Stimulated activated CD4-positive, alpha-beta T cell treated with anti-CD3 and anti-CD28 coated beads, TNF-alpha, amount 100 ng/mL, for 24 hours (primary cell): ENCODE data around the gene GOLGA6C.
"Not testable (repeated sequence)": the region's sequence is repeated elsewhere in the genome, so short reads cannot be mapped to it uniquely, and the experiment has no call there.

Experiments used
- DNase-seq, 3 experiments: peaks; one replicate each; pipeline ENCODE4 v3.0.0-alpha.2; 2020; ENCODE audit warnings: low read depth in 3 of 3

The GOLGA6C gene

GRCh38 chr15:75227112-75227511 lies 31.0 kb upstream of the GOLGA6C start:
- not testable (repeated sequence) for DNase-seq

GRCh38 chr15:75227663-75228280 lies 30.4 kb upstream of the GOLGA6C start:
- DNase-seq, result no peak

DNA sequence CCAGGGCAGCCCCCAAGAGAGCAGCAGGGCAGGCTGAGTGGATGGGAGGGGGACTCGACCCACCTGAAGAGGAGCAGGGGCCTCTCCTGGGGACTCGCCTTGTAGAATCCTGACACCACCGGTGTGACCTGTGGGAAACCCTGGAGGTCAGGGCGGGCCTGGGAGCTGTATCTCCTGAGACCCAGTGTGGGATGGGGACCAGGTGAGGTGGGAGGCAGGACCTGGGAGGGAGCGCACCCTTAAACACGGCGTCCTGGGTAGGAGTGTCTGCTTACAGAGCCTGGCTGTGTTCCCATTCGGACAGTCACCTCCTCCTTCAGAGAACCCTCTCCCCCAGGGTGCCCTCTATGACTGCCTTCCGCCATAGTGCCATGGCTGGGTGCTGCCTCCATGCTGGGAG lies 29.3 kb upstream of the GOLGA6C start:
- DNase-seq, result no peak

DNA sequence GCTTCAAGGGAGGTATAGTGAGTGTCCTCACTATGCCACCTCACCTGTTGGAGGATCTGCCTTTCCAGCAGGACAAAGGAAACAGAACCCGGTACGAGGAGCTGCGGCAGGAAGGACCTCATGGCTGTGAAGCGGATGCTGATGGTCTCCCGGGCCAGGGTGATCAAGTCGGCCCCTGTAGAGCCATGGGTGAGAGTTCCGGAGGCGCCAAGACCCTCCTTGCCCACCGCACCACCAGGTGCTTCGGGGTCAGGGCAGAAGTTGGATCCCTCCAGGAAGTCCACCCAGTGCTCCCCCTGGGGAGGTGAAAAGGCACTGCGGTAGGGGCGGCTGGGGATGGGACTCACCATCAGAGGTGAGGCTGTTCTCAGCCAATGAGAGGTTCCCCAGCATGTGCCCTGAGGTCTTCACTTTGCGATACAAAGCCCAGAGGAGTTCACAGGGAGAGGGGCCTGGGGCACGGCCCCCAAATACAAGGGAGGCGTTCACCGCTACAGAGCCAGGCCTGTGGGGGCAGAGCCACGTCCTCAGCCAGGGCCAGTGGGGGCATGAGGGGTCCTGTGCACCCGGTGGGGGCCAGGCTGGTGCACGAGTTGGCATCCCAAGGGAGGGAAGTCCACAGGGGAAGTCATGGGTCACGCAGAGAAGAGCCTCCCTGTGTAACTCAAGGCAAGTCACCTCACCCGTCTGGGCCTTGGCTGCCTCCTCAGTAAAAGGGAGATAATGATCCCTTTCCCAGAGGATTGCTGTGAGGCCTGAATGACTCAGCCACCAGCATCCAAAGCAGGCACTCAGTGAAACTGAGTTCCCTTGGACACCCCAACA lies 28.7 kb upstream of the GOLGA6C start:
- no peak for DNase-seq

GRCh38 chr15:75230016-75230343 lies 28.2 kb upstream of the GOLGA6C start:
- no peak for DNase-seq

GRCh38 chr15:75230551-75231371 lies 27.4 kb upstream of the GOLGA6C start:
- no peak for DNase-seq

DNA sequence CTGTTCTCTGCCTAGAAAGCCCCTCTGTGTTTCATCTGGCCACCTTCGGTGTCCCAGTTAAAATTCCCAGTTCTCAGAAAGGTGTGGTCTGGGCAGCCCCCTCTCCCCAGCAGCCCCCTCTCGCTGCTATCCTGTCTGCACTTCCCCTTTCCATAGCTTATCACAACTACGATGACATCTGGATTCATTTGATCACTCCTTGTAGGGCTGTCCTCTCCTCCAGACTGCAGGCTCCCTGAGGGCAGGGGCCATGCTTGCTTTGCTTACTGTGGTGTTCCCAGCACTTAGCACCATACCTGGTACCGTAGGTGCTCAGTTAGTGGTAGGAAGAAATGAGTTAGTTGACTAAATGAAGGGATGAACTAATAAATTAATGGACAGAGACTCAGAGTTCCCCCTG lies 26.3 kb upstream of the GOLGA6C start:
- no peak for DNase-seq

DNA sequence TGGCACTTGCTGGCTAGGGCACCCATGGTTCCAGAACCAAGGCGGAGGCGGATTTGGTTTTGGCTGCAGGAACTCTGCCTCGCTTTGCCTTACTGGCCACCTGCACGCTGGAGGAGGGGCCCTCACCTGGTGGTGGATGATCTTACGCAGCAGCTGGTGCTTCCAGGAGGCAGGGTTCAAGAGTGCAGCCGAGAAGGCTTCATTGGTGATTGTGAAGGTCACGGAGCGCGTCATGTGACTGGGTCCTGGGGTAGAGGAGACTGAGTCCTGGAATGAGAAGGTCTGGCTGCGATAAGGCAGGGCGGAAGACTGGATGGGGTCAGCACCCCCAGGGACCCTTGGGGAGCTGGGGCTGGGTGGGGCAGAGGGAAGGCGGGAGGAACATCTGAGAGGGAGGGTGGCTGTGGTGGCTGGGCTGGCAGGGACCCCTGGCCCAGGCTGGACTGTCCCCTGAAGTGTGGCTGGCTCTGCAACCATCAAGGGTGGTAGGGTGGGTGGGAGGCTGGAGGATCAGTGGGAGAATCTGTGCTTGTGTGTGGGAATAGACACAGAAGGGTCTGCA lies 25.8 kb upstream of the GOLGA6C start:
- DNase-seq, result no peak

- DNase-seq, result no peak
These were observed 25.2 kb upstream of the GOLGA6C start for GRCh38 chr15:75232826-75233503.

DNA sequence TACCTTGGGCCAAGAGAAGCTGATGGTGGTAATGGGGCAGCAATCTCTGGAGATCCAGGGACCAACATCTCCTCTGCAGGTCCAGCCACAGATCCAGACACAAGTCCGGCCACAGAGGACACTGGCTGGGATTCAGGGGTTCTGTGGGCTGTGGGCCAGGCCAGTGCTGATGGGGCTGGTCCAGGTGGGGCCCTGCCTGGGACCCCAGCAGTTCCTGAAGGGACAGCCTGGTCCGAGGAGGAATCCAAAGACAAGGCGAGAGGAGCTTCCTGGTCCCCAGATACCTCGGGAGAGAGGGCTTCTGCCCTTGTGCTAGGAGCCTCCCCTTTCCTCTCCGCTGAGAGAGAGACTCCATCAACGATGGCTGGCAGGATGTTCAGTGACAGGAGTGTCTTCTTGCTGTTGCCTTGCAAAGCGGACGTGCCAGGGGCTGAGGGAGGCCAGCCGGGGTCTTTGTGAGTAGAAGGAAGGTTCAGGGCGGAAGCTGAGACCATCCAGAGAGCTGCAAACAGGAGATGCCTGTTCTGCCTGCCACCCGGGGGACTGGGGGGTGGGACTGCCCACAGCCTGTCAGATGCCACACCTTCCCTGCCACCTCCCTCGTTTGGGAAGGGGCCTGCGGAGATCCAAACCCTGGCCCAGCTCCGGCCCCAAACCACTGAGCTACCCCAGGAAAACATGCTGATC lies 24.5 kb upstream of the GOLGA6C start:
- no peak for DNase-seq

GRCh38 chr15:75234191-75234810 lies 23.8 kb upstream of the GOLGA6C start:
- no peak for DNase-seq

GRCh38 chr15:75235051-75235673 lies 23.0 kb upstream of the GOLGA6C start:
- no peak for DNase-seq

- DNase-seq, result no peak
These were observed 22.1 kb upstream of the GOLGA6C start for GRCh38 chr15:75235760-75236729.

GRCh38 chr15:75237316-75237982 lies 20.7 kb upstream of the GOLGA6C start:
- no peak for DNase-seq

DNA sequence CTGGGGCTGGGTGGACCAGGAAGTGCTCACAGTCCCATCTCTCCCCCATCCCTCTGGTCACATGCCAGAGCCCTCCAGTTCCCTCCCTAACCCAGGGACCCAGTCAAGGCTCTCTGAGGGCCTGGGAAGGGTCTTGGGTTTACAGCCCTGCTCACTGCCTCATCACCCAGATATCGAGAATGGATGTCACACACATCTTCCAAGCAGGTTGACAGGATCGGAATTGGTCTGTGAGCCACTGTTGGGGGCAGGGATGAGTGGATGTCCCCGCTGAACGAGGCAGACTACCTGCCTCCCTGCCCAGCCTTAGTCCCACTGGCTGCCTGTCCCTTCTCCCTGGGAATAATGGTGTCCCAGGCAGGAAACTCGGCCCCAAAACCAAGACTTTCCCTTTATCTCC lies 20.0 kb upstream of the GOLGA6C start:
- no peak for DNase-seq

DNA sequence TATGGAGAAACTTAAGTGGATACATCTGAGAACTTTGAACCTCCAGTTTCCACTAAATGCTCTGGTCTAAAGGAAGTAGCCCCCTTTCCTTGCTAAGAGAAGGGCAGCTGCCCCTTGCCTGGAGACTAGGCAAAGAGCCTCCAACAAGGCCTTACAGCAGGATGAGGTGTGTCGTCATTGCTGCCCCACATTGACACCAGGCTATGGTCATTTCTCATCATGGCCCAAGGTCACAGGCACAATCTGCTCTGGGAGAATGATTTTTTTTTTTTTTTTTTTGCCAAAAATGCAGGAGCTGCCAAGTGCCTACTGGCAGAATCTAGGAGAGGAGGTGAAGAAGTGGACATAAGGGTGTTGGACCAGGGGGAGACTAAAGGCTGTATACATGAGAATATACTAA lies 12.4 kb upstream of the GOLGA6C start:
- not testable (repeated sequence) for DNase-seq

DNA sequence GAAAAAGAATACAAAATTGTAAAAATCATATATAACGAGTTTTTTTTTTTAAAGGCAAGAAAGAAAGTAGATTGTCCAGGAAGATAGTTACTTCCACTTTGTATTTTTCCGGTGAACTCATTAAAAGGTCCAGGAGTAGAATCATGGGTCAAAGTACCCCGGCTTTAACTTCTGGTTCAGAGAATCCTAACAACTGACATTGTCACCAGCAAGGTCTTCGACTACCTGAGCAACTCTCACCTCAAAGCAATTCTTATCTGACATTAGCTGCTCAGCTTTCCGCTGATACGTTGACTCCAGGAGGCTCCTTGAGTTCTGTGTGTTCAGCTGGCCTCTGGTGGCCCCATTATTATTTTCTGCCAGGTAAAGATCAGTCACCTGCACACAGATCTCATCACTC lies 9.1 kb upstream of the GOLGA6C start:
- DNase-seq, result not testable (repeated sequence)

GRCh38 chr15:75249726-75250125 lies 8.4 kb upstream of the GOLGA6C start:
- DNase-seq, result no peak
